ENCODE data around the gene CUL4B.
"Not testable (repeated sequence)": the region's sequence is repeated elsewhere in the genome, so short reads cannot be mapped to it uniquely, and the experiment has no call there.

Gene CUL4B

GRCh38 chrX:120560842-120561633, at the start of gene CUL4B:
CUL4B (minus strand) TSS chrX:120560962; CDS start chrX:120560638, 324 bp downstream.
- DNase-seq: peak; percentile 18 to 93 (median 83)

DNA sequence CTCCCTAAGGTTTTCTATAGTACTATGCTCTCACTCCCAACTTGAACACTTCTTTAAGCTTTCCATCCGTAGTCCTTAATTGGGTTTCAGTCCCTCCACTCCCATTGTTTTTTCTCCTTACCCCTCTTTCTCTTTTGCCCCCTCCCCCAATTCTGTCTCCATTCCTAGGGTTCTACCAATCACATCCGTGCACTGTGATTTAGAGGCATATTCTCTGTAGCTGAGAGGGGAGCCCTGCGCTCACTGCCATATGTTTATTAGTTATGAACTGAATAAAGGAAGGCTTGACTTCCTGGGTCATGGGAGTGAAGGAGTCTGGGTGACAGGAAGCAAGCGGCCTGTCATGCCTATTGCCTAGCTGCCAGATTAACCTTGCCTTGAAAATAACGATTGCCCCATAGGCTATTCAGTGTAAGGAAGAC, 43.6 kb upstream of the CUL4B start:
- DNase-seq: peak in 10 of 51 donors; percentile 0 to 50 (median 4)

DNA sequence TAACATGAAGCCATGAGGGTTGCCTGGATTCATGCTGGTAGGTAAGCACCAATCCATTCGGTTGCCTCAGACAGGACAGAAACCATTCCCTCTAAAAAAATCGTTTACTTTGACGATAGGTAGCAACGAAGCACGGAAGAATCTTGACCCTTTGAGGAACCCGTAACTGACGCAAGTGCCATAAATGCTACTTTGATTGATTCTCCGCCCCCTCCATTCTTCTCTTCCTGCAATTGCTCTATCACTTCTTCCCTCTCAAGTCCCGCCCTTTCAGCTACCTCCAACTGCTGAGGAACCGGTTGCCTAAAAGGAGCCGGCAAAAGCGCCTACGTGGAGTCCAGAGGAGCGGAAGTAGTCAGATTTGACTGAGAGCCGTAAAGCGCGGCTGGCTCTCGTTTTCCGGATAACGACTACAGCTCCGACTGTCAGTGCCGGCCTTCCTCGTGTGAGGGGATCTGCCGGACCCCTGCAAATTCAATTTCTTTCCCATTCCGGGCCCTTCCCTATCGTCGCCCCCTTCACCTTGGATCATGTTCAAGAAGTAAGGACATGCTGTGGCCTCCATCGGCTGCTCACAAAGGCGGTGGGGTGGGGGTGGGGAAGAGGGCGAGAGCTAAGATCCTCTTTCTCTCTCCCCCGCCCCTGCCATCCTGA, 43.1 kb upstream of the CUL4B start, which contains the start of gene MCTS1:
TSS of gene MCTS1 (plus strand) at position 395 of the 654 bp plus-strand sequence. CDS start at position 531, 136 bp downstream.
- peak; percentile 3 to 83 (median 42) for DNase-seq

DNA sequence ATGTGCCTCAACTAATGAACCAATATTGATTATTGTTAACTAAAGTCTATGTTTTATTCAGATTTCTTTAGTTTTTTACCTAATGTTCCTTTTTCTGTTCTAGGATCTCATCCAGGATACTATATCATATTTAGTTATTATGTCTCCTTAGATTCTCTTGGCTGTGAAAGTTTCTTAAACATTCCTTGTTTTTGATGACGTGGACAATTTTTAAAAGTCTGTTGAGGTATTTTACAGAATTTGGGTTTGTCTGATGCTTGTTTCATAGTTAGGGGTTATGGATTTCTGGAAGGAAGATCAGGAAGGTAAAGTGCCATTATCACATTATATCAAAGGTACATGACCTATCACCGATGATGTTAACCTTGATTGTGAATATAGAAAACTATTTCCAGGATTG, 24.9 kb upstream of the CUL4B start:
- no peak for DNase-seq

DNA sequence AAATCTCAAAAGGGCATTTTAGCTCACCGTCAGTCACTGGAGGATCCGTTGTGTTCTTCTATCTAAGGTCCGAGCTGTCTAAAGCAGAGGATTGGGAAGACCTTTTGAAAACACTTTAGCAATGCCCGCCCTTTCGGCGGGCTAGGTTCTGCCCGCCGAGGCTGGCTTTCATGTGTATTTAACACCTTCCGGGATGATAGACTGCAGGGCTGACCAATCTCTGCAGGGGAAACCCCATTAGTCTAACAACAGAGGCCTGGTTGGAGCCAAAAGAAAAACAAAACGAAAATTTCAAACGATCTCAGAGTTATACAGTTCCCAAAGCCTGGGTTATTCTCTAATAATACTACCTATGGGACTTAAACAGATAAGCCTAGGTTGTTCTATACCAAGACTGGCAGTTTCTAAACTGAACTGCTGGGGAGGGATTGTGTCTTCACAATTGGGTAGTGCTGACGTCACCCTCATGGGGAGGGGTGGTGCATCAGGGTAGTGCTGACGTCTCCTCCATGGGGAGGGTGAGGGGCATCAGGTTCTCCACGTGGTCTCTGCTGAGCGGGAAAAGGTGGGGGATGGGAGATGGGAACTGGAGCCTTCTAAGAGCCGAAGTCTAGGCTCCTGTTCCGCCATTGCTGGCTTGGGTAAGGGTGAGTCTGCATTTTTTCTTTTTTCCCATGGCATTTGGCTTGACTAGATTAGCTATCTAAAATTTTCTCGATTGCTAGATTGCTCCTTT, 14.8 kb upstream of the CUL4B start:
- no peak for DNase-seq

DNA sequence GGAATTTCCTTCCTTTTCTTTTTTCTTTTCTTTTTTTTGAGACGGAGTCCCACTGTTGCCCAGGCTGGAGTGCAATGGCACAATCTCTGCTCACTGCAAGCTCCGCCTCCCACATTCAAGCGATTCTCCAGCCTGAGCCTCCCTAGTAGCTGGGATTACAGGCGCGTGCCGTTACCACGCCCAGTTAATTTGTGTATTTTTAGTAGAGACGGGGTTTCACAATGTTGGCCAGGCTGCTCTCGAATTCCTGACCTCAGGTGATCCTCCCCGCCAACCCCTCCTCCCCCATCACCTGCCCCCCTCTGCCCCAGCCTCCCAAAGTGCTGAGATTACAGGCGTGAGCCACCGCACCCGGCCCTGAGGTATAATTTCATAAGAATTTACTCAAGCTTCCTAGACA, 13.0 kb upstream of the CUL4B start:
- not testable (repeated sequence) for DNase-seq

DNA sequence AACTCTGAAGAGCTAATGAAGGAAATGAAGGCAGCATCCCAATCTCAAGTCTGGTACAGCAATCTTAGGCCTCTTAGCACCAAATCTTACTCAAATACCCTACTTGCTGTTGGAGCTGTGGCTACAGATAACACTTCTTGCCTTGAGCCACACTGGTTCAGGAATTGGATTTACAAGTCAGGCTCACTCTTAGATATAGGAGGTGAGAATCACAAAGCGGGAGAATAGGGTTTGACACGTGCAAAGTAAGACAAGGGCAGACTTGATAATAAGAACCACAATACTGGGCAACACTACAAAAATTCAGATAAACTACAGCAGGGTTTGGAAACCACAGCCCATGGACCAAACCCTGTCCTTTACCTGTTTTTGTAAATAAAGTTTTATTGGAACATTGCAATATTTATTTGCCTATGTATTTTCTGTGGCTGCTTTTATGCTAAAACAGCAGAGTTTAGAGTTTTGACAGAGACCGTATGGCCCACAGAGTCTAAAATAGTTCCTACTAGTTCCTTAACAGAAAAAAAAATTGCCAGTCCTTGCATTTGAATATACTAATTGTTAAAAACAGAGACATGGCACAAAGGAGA, 9.3 kb upstream of the CUL4B start:
- no peak for DNase-seq

DNA sequence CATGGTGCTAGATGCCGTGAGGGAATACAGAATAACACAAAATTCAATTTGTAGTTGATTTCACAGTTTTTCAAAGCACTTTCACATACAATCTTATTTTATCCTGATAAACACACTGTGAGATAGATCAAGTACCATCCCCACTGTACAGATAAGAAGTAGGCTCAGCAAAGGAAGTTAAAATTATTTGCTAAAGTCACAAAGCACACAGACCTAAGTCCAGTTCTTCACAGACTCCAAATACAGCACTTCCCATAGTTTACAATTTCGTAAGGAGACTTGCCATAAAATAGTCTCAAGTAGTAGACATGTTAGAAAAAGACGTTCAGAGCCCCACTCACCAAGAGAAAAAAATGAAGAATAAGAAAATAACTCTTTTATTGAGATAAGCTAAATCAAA, 7.8 kb upstream of the CUL4B start:
- no peak for DNase-seq

GRCh38 chrX:120568035-120568434, 7.3 kb upstream of the CUL4B start:
- DNase-seq: no peak

- no peak for DNase-seq
Observed at GRCh38 chrX:120566817-120567216, 6.1 kb upstream of the CUL4B start.

DNA sequence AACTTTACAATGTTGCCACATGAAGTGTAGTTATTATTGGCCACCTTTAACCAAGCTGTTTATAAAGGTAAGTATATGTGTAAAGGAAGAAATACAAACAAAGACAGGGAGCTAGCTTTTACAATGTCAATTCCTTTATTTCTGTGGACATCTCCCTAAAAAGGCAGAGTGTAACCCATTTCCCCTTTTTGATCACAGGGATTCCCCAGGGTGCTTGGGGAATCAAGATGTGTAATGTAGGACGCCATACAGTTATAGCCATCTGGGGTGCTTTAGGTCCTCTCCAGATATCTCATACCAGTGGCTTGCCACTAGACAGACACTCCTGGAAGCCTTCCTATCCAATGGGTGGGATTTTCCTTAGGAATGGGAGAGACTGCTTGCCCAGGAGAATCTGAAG, 4.2 kb upstream of the CUL4B start:
- no peak for DNase-seq

GRCh38 chrX:120562569-120562926, 1.8 kb upstream of the CUL4B start:
- peak in 1 of 51 donors; percentile 2 for DNase-seq

GRCh38 chrX:120561634-120562568, 1.1 kb upstream of the CUL4B start:
- DNase-seq: peak in 1 of 51 donors; percentile 0

GRCh38 chrX:120560405-120560841, 339 bp downstream of the CUL4B start:
- peak in 24 of 51 donors; percentile 4 to 63 (median 20) for DNase-seq

DNA sequence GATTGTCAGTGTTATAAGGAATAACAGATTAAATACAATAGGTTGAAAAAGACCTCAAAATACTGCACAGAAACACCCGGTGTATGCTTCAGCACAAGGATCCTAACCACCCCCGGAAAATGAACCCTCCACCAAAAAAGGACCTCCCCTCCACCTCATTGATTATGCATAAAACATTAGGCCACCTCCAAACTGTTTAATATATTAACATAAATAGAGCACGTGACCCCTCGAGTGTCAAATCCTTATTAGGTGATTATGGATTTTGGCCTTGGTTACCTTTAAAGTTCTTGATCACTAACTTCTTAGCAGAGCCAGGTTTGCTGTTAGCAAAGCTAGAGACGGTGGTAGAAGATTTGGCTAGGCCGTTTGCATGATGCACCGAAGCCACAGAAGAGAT, 958 bp downstream of the CUL4B start:
- peak in 1 of 51 donors; percentile 36 for DNase-seq

GRCh38 chrX:120556251-120556650, 4.5 kb downstream of the CUL4B start:
- DNase-seq: no peak

DNA sequence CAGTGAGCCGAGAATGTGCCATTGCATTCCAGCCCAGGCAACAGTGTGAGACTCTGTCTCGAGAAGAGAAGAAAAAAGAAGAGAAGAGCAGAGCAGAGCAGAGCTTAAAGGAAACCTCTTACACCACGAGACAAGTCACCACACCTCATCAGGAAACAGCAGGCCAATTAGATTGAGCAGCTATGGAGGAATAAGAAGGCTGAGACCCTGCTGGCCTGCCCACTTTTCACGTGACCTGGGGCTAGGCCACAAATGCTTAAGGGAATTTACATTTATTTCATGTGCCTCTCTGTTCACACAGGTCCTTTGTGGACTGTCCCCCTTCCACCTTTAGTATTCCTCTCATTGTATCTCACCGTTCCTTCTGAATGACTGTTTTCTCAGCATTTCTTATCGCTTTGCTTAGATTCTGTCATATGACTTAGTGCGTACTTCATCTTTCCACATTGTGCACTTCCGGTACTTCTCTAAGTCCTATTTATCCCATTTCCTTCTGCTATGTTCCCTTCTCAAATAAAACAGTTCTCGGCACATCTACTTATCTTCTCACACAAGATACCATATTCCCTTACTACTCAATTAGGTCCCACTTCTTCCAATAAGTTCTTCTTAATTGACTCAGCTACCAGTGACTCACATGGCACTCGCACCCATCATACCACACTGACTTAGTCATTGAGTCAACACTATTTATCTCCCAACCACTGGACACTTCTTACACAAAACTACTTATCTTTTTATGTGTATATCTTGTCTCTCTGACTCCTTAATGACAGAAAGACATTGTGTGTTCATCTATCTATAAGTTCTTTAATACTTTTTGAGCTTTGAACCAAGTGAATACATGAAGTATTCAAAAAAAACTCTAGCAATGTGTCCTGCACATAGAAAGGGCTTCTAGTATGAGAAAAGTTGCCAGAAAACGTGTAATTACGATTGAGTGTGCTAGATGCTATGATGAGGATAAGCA, 11.0 kb downstream of the CUL4B start:
- DNase-seq: no peak

DNA sequence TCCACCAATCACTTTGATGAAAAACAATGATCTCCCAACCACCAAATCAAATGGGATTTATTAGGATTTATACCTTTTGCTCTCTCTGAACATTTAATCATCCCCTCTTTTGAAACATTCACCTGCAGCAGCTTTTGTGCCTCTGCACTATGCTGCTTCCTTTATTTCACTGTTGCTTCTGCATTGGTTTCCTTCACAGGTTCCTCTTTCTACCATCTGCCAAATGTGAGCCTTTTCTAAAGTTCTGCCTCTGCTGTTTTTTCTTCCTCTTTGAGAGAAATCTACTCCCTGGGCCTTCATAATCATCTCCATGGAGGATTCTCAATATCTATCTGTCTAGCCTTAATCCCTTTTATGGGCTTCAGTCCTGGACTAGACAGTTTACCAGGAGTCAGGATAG, 24.7 kb downstream of the CUL4B start:
- DNase-seq: no peak

Measured in hypothalamus (tissue), 51 donors.